ENCODE results near the gene FABP3. TPM values are rescaled to one million over a fixed set of nuclear protein-coding genes. Genes with fewer than 3 reads are reported as not detected.

The FABP3 gene
- total and polyA plus RNA-seq, 2 donors (not counting 3 experiments of a cell fraction or from before 2014, with no cell fraction given), result 0.84 to 2.6 TPM

- Histone ChIP-seq H3K9me3 (replicated peaks; ENCODE audit: control insufficient read depth, insufficient read depth, low read length) (no peaks in the 10 kb centered on the region), H3K4me1 (ENCODE audit: control insufficient read depth, extremely low read depth, insufficient read depth, low read length) (no peaks in the 10 kb centered on the region), H4K20me1 (replicated peaks; ENCODE audit: control insufficient read depth, extremely low read depth, insufficient read depth, low read length) (no peaks in the 10 kb centered on the region), H3K27me3 (ENCODE audit: control insufficient read depth in 2 of 2, insufficient read depth in 2 of 2, low read length in 2 of 2) (no peaks in the 10 kb centered on the region), H3K27ac (ENCODE audit: insufficient read depth, low read depth, low read length) (no peak overlapping the region), H2AFZ (ENCODE audit: low read depth, low read length) (no peak overlapping the region), H3K36me3 (ENCODE audit: control insufficient read depth in 2 of 2, extremely low read depth in 1 of 2, insufficient read depth in 2 of 2, low read length in 2 of 2) (peaks cover 0 to 5% of the 10 kb centered on the region in 2 experiments), H3K9me1 (replicated peaks; ENCODE audit: control insufficient read depth, extremely low read depth, insufficient read depth, low read length) (no peaks in the 10 kb centered on the region), H3K9ac (replicated peaks; ENCODE audit: extremely low read depth, insufficient read depth, low read length) (no peak overlapping the region), H3K4me2 (ENCODE audit: insufficient read depth, low read length) (no peak overlapping the region), H3K79me2 (ENCODE audit: control insufficient read depth, insufficient read depth, low read length) (no peaks in the 10 kb centered on the region), H3K4me3 (replicated peaks in 1 of 3; ENCODE audit: insufficient read depth in 1 of 3, low read depth in 1 of 3, low read length in 3 of 3) (no peak overlapping the region)
- CTCF ChIA-PET, result no interaction called here
- POLR2A ChIA-PET, result no interaction called here
- FAIRE-seq (no peak), DNase-seq (ENCODE audit: low read depth, low spot score) (no peak)
- TF ChIP-seq GATA2 (IDR thresholded peaks at IDR 0.05; ENCODE audit: insufficient read depth, insufficient read length, low read depth, low read length), result no peak
- TF ChIP-seq MAX (IDR thresholded peaks at IDR 0.05; ENCODE audit: insufficient read depth, insufficient read length), result no peak
- no peak for TF ChIP-seq EZH2 (IDR thresholded peaks at IDR 0.05; ENCODE audit: borderline replicate concordance, low read depth, low read length, severe bottlenecking)
- TF ChIP-seq POLR2AphosphoS5 (IDR thresholded peaks at IDR 0.05; ENCODE audit: insufficient read depth, low read depth, low read length), result no peak
- no peak for TF ChIP-seq POLR2A (IDR thresholded peaks at IDR 0.05; ENCODE audit: low read depth, low read length)
- no peak for TF ChIP-seq FOS (IDR thresholded peaks at IDR 0.05; ENCODE audit: borderline replicate concordance, insufficient read depth, low read length)
- TF ChIP-seq MYC (IDR thresholded peaks at IDR 0.05; ENCODE audit: low read depth, low read length), result no peak
- no peak for TF ChIP-seq CTCF (IDR thresholded peaks at IDR 0.05; ENCODE audit: extremely low read depth in 1 of 2, insufficient read depth in 1 of 2, low read depth in 1 of 2, low read length in 2 of 2)
- no peak for TF ChIP-seq JUN (IDR thresholded peaks at IDR 0.05; ENCODE audit: borderline replicate concordance, insufficient read depth, insufficient read length, low read depth)
- intact Hi-C loops (cut with micrococcal nuclease), result no loop called here
- BruUV-seq (replicated peaks), result no TSS peak
- dilution Hi-C loops (cut with MboI; ENCODE audit: extremely low pct_ligation_motif_present, low sequenced_read_pairs), result no loop called here
These were observed 47.9 kb downstream of the FABP3 start for GRCh38 chr1:31324992-31325391.
